Activated CD4-positive, alpha-beta memory T cell treated with anti-CD3 and anti-CD28 coated beads, Interleukin-2, amount 10 ng/mL, durations not matched to agents 7 days and 5 days (primary cell): ENCODE measurements around the gene PAPOLB. TPM values are rescaled to one million over a fixed set of nuclear protein-coding genes. Genes with fewer than 3 reads are reported as not detected.

Experiments used
- CTCF ChIA-PET: fragments of 350-600 bp; sonication (Branson Sonifier 250); formaldehyde crosslinking; loops from one replicate; lab custom pipeline; 2021; ENCODE audit warnings: antibody characterized with exemption, inconsistent platforms; lab: Charles Lee
- POLR2A ChIA-PET: fragments of 350-600 bp; sonication (Branson Sonifier 250); formaldehyde crosslinking; loops from one replicate; lab custom pipeline; 2021; ENCODE audit warnings: antibody characterized with exemption; lab: Charles Lee
- DNase-seq: peaks from one replicate; pipeline ENCODE4 v3.0.0-alpha.2; 2020
- H3K27ac Mint-ChIP-seq: one replicate; pipeline ENCODE4 v1.8.0; 2021; ENCODE audit warnings: mild to moderate bottlenecking, mixed read lengths
- H3K27me3 Mint-ChIP-seq: one replicate; pipeline ENCODE4 v1.8.0; 2021; ENCODE audit warnings: mixed read lengths
- H3K36me3 Mint-ChIP-seq: one replicate; pipeline ENCODE4 v1.8.0; 2021; ENCODE audit warnings: low read depth, mixed read lengths
- H3K4me1 Mint-ChIP-seq: one replicate; pipeline ENCODE4 v1.8.0; 2021; ENCODE audit warnings: mixed read lengths
- H3K4me3 Mint-ChIP-seq: one replicate; pipeline ENCODE4 v1.8.0; 2021; ENCODE audit warnings: mild to moderate bottlenecking, mixed read lengths
- H3K9me3 Mint-ChIP-seq: one replicate; pipeline ENCODE4 v1.8.0; 2021; ENCODE audit warnings: mixed read lengths
- total RNA-seq, 2 experiments: library from RNA; stranded (reverse); gene quantifications; one replicate each; pipeline ENCODE4 v1.2.3, GENCODE V29; 2021

Gene PAPOLB
- total RNA-seq, 2 experiments from 2014 or later: not detected

DNA sequence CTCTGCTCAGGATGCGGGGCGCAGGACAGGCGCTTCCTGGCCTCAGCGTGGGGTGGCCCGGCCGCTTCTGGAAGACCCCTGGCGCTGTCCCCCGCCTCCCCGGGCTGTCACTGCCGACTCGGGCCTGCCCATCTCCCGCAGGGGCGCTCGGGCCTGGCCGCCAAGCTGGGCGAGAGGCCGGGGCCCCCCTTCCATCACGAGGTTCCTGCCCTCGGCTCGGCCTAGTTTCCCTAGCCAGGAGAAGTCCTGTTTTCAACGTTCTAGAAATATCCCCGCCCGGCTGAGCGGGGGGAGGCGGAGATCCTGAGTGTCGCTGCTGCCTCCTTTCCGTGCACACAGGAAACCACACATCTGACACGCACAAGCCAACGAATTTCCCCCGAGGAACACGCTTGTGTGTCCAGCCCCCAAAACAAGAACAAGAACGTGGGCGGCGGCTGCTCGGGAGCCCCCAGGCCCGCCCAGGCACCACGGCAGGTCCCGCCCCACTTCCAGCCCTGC, 52.7 kb downstream of the PAPOLB start:
- CTCF ChIA-PET: interaction anchor here (0.8 to 1.6 kb wide), 2 partner anchors 11 to 18 kb away, joined by 3 to 5 read pairs; no protein-coding TSS in a partner anchor

GRCh38 chr7:4808565-4808964, 53.3 kb downstream of the PAPOLB start:
- POLR2A ChIA-PET: no interaction called here
- H3K27ac Mint-ChIP-seq: no peak overlapping the region
- no peak overlapping the region for H3K4me3 Mint-ChIP-seq
- no peaks in the 10 kb centered on the region for H3K36me3 Mint-ChIP-seq
- no peaks in the 10 kb centered on the region for H3K9me3 Mint-ChIP-seq
- DNase-seq: no peak
- peaks cover 36% of the 10 kb centered on the region for H3K27me3 Mint-ChIP-seq
- H3K4me1 Mint-ChIP-seq: peaks cover 6% of the 10 kb centered on the region
- CTCF ChIA-PET: interaction anchor here (1.6 kb wide), 1 partner anchor 10 kb away, joined by 5 read pairs; no protein-coding TSS in a partner anchor

More for the DNA sequence above, 52.7 kb downstream of the PAPOLB start:
- no peak overlapping the region for H3K27ac Mint-ChIP-seq
- H3K27me3 Mint-ChIP-seq: peaks cover 39% of the 10 kb centered on the region
- no peaks in the 10 kb centered on the region for H3K9me3 Mint-ChIP-seq
- no peaks in the 10 kb centered on the region for H3K36me3 Mint-ChIP-seq
- peaks cover 6% of the 10 kb centered on the region for H3K4me1 Mint-ChIP-seq
- H3K4me3 Mint-ChIP-seq: no peak overlapping the region
- POLR2A ChIA-PET: interaction anchor here (1.0 kb wide), 1 partner anchor 33 kb away, joined by 3 read pairs; the partner anchor contains the start of gene AP5Z1
- no peak for DNase-seq

GRCh38 chr7:4808026-4808425, 53.8 kb downstream of the PAPOLB start:
- H3K4me3 Mint-ChIP-seq: no peak overlapping the region
- H3K36me3 Mint-ChIP-seq: no peaks in the 10 kb centered on the region
- no peaks in the 10 kb centered on the region for H3K9me3 Mint-ChIP-seq
- no peak overlapping the region for H3K27ac Mint-ChIP-seq
- H3K4me1 Mint-ChIP-seq: peaks cover 6% of the 10 kb centered on the region
- H3K27me3 Mint-ChIP-seq: peaks cover 31% of the 10 kb centered on the region
- CTCF ChIA-PET: no interaction called here
- POLR2A ChIA-PET: no interaction called here
- no peak for DNase-seq

Other genes with a start within 250 kb of the PAPOLB start
- gene FOXK1, start 179.7 kb downstream of the PAPOLB start, total RNA-seq: 10 to 100 TPM; 32.7 to 33.2 TPM
- gene AP5Z1, start 86.4 kb downstream of the PAPOLB start, total RNA-seq: 10 to 100 TPM; 57.5 to 60.6 TPM
- gene RADIL, start 21.7 kb upstream of the PAPOLB start, total RNA-seq: under 1 TPM in 1 of 2 experiments, not detected in 1; 0.05 TPM
- gene MMD2, start 97.2 kb upstream of the PAPOLB start, total RNA-seq: not detected
- gene RBAK, start 183.8 kb upstream of the PAPOLB start, total RNA-seq: 10 to 100 TPM; 11.7 to 12.5 TPM